ENCODE data around the gene PRAMEF12.
"Not testable (repeated sequence)": the region's sequence is repeated elsewhere in the genome, so short reads cannot be mapped to it uniquely, and the experiment has no call there.

PRAMEF12 gene

DNA sequence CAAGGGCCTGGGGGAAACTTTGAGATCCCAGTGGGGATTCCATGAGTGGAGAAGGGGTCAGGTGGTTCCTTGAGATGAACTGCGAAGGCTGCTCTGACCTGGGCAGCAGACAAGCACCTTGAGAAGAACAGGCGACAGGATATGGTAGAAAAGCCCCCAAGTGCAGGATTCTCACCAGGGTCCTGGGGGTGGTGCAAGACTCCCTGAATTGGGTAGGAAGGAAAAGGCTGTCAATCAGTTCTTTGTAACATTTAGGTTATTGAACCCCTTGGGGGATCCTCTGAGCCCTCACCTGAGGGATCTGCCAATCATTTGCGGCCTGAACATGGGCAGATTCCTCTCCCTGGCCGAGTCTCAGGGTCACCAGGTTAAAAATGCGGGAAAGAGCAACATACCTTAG, 2.4 kb upstream of the PRAMEF12 start:
- DNase-seq: no peak

DNA sequence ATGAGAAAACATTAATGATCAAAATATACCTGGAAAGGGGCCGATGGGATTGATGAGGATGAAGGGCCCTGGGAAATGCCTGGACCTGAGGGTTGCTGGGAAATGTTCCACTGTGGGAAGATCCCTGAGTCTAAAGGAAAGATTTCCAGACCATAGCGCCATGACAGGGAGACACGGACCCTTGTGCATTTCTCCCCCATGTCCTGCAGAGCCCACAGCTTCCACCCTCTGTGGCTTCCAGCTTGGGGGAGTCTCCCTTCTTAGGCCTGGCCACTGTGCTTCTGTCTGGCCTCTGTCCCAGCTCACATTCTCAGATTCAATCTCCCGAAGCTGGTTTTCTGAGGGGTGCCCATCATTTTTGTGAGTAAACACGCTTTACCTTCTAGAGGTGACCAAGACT, 1.0 kb upstream of the PRAMEF12 start:
- no peak for DNase-seq

DNA sequence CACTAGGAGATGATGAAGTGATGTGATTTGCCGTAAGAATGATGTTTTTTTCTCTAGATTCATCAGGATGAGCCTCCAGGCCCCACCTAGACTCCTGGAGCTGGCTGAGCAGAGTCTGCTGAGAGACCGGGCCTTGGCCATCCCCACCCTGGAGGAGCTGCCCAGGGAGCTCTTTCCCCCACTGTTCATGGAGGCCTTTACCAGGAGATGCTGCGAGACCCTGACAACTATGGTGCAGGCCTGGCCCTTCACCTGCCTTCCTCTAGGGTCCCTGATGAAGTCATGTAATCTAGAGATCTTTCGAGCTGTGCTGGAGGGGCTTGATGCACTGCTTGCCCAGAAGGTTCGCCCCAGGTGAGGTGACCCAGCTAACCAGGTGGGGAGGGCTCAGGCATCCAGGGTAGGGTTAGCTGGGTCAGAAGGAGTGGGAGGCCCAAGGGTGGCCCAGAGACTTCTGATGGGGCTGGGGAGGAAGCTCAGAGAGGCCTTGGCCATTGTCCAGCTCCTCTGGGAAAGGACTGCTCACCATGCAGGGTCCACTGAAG, 1.3 kb downstream of the PRAMEF12 start:
- no peak for DNase-seq

DNA sequence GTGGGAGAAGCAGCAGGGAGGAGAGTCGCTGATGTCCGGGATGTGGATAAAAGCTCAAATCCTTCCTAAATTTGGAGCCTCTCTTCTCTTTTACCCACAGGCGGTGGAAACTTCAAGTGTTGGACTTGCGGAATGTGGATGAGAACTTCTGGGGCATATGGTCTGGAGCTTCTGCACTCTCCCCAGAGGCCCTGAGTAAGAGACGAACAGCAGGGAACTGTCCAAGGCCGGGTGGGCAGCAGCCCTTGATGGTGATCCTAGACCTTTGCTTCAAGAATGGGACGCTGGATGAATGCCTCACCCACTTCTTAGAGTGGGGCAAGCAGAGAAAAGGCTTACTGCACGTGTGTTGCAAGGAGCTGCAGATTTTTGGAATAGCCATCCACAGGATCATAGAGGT, 1.9 kb downstream of the PRAMEF12 start:
- DNase-seq: no peak

DNA sequence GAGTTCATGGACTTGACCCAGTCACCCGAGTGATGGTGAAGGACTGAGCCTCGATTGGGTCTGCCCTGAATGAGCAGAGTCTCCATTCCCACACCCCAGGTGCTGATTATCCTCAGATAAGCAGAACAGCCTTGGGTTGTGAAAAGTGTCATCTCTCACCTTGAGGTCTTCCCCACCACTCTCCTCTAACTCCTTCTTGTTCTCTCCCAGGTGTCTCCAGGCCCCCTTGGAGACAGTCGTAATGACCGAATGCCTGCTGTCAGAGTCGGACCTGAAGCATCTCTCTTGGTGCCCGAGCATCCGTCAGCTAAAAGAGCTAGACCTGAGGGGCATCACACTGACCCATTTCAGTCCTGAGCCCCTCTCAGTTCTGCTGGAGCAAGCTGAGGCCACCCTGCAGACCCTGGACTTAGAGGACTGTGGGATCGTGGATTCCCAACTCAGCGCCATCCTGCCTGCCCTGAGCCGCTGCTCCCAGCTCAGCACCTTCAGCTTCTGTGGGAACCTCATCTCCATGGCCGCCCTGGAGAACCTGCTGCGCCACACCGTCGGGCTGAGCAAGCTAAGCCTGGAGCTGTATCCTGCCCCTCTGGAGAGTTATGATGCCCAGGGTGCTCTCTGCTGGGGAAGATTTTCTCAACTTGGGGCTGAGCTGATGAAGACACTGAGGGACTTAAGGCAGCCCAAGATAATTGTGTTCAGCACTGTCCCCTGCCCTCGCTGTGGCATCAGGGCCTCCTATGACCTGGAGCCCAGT, 3.4 kb downstream of the PRAMEF12 start:
- DNase-seq: no peak

DNA sequence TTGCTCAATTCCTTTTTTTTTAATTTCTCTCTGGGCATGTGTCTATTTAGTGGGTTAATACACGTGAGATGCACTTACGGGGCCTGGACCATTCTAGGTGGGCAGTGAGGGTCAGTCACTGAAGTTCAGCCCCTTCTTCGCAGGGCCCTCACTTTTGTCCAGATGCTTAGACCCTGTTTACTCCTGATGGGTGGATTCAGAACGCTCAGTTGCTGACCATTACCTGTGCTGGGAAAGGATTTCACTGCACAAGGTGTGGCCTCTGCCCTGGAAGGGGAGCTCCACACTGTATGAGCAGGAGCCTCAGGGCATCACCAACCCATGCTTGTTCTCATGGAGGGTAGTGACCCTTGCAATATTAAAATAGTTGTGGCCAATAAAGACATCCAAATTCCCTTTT, 4.5 kb downstream of the PRAMEF12 start:
- DNase-seq: no peak

DNA sequence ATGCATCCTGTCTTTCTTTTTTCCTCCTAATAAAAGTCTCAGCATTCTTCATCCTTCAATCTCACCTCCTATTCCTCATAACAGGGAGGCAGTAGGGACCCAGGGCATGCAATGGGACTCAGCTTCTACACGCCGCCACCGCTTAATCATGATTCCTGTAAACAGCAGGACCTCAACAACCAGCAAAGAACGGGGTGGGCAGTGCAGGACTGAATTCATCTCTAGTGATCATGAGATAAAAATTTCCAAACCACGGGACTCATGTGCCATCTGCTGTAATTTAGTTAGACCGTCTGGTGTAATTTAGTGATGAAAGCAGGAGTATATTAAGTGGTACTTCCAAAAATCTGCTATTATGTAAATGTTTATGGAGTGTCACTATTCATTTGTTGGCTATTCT, 5.4 kb downstream of the PRAMEF12 start:
- no peak for DNase-seq

DNA sequence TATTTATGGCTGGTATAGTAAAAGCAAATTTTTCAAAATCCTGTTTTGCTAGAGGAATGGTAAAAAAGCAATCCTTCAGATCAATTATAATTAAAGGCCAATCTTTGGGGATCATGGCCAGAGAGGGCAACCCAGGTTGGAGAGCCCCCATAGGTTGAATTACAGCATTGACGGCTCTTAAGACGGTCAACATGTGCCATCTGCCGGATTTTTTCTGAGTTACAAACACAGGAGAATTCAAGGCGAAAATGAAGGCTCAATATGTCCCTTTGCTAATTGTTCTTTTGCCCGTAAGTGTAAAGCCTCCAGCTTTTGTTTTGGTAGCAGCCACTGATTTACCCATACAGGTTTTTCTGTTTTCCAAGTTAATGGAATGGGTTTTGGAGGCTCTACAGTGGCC, 8.0 kb downstream of the PRAMEF12 start:
- DNase-seq: not testable (repeated sequence)

DNA sequence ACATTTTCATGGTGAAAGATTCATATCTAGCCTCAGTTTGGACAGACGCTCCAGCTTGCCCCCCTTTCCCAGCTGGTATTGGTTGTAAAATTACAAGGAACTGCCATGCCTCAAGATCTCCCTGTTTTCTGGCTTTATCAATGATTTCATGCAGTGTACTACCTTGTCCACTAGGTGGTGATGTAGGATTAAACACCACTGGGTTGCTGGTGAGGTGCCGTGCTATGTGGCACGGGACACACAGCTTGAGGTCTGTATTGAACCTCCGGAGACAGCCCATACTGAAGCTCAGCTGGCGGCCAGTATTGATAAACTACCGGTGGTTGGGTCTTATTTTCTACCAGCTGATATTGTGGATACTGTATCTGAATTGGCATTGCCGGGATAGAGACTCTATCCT, 10.2 kb downstream of the PRAMEF12 start:
- DNase-seq: not testable (repeated sequence)

DNA sequence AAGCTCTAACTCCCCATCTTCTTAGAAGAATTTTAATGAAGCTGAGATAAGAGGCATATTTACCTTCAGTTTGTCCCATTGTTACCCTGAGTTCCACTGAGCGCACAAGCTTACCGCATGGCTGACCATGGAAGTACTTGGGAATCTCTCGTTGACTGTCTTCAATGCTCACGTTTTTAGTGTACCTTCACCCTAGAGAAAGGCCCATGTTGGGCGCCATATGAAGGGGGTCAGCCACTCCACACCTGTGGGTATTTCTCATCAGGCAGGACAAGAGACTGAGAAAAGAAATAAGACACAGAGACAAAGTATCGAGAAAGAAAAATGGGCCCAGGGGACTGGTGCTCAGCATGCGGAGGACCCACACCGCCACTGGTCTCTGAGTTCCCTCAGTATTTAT, 11.2 kb downstream of the PRAMEF12 start:
- not testable (repeated sequence) for DNase-seq

DNA sequence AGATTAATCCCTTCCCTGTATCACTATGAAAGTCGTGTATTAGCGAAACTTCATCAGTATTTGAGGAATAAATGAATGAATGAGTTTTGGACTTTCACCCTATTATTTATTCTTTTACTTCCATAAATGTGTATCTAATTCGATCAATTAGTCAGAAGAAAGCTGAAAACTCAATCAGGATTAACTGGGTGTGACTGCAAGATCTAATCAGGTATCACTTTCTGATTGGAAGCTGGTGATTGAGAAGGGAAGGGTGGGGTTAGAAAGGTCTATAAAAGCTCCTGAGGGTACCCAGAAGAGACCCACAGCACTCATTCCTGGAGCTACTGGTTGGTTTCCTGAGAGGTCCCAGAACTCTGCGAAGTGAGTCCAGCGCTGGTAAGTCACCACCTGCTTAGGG, 17.6 kb downstream of the PRAMEF12 start, which contains the start of gene PRAMEF1:
TSS of gene PRAMEF1 (plus strand) at position 301 of the 400 bp plus-strand sequence. CDS start 1,831 bp downstream, outside the sequence.
- DNase-seq: not testable (repeated sequence)

DNA sequence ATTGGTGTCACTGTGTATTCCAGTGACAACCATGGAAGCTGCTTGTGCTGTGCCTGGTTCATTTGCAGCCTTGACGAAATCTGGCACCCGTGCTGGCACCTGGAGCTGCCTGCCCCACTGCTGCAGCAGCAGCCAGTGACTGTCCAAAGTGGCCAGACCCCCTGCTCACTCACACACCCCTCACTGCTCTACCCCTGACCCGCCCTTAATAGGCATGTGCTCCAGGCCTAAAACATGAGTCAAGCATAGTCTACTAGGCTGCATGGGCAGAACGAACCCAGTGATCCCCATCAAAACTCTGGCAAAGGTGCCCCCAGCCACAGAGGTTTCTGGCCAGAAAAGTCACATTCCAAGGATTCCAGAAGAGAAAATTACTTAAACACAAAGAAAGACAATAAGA, 25.4 kb downstream of the PRAMEF12 start:
- DNase-seq: no peak

DNA sequence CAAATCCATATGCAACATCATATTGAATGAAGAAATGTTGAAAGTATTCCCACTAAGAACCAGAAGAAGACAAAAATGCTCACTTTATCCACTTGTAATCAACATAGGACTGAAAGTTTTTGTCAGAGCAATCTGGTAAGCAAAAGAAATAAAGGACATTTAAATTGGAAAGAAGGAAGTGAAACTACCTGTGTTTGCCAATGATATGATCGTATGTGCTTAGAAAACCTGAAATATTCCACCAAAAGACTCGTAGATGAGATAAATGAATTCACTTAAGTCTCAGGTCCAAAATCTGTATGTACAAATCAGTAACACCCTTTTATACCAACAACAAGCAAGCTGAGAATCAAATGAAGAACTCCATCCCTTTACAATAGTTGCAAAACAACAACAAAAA, 26.2 kb downstream of the PRAMEF12 start:
- DNase-seq: no peak

DNA sequence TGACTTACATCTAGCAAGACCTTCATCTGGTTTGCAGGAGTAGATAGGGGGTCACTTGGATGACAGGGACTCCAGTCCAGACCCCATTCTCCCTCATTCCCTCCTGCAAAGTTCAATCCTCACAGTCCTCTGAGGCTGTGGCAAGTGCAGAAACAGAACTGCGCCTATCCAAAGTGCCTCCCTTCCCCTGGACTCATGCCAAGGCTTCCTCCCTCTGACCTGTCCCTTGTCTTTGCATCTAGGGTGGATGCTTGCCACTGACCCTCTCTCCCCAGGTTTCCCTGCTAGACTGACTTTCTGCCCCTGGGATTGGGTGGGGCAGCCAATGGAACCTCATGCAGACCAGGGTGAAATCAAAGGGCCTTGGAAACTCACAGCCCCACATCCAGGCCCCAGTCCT, 36.4 kb downstream of the PRAMEF12 start:
- DNase-seq: no peak

DNA sequence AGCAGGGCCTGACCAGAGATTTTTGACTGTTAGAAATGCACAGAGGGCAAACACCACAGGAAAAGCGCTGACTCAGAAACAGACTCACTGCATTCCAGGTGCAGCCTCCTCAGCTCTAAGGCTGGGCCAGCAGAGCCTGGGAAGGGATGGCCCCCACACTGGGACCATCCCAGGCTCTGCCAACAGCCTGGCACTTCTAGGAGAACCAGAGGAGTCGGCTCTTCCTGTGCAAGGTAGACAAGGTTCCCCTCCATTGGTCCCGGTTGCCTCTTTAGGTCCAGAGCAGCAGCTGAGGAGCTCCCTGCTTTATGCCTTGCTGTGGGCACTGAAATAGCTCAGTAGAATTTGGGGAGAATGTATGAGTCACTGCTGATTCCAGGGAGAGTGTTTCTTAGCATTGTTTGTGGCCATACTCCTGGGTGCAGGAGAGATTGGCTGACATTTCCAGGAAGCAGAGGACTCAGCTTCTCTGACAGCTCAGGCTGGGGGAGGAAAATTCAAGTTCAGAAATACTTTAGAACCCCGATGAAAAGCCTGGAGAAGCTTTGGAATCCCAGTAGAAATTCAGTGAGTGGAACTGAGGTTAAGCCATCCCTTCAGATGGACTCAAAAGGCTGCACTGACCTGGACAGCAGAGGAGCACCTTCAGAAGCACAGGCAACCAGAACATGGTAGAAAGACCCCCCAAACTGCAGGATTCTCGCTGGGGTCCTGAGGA, 37.3 kb downstream of the PRAMEF12 start:
- no peak for DNase-seq

DNA sequence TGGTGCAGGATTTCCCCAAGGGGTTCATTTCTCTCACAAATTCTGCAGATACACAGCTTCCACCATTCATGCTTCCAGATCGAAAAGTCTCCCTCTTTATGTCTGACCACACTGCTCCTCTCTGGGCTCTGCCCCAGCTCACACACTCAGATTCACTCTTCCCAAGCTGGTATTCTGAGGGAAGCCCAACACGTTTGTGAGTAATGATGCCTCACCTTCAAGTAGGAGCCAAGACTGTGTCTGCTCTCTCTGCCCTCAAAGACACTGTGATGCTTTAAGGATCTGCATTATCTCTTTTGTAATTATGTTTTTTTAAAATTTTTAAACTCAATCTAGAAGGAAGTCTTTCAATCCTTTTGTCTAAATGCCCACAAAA, 37.9 kb downstream of the PRAMEF12 start:
- no peak for DNase-seq

DNA sequence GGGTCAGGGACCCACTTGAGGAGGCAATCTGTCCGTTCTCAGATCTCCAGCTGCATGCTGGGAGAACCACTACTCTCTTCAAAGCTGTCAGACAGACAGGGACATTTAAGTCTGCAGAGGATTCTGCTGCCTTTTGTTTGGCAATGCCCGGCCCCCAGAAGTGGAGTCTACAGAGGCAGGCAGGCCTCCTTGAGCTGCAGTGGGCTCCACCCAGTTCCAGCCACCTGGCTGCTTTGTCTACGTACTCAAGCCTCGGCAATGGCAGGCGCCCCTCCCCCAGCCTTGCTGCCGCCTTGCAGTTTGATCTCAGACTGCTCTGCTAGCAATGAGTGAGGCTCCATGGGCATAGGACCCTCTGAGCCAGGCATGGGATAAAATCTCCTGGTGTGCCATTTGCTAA, 45.5 kb downstream of the PRAMEF12 start:
- not testable (repeated sequence) for DNase-seq
